ENCODE data around the gene ZNF277. TPM values are rescaled to one million over a fixed set of nuclear protein-coding genes. Genes with fewer than 3 reads are reported as not detected.

The ZNF277 gene
- total RNA-seq, 2 donors from 2014 or later = 15.9 to 29.8 TPM

- DNase-seq (ENCODE audit: low spot score) = no peak
- Histone ChIP-seq H3K27ac (peak overlapping the region in 1 of 2 donors; percentile 64), H3K4me3 (no peak overlapping the region), H3K36me3 (no peaks in the 10 kb centered on the region), H3K9me3 (no peaks in the 10 kb centered on the region), H3K27me3 (no peaks in the 10 kb centered on the region), H3K4me1 (peaks cover 0 to 36% of the 10 kb centered on the region in 2 donors)
- TF ChIP-seq CTCF (IDR thresholded peaks at IDR 0.05) = no peak
Measured at GRCh38 chr7:112212571-112212970, 6.1 kb downstream of the ZNF277 start.

- TF ChIP-seq CTCF (IDR thresholded peaks at IDR 0.05) = no peak
- Histone ChIP-seq H3K4me1 (peaks cover 0 to 31% of the 10 kb centered on the region in 2 donors), H3K36me3 (no peaks in the 10 kb centered on the region), H3K4me3 (no peak overlapping the region), H3K27me3 (no peaks in the 10 kb centered on the region), H3K27ac (no peak overlapping the region), H3K9me3 (no peaks in the 10 kb centered on the region)
- DNase-seq (ENCODE audit: low spot score) = no peak
Measured at GRCh38 chr7:112213735-112214134, 7.2 kb downstream of the ZNF277 start.

GRCh38 chr7:112214268-112214667, 7.8 kb downstream of the ZNF277 start:
- no peaks in the 10 kb centered on the region for H3K36me3 ChIP-seq
- no peak overlapping the region for H3K27ac ChIP-seq
- H3K9me3 ChIP-seq = no peaks in the 10 kb centered on the region
- DNase-seq (ENCODE audit: low spot score) = no peak
- no peak overlapping the region for H3K4me3 ChIP-seq
- H3K4me1 ChIP-seq = peaks cover 0 to 31% of the 10 kb centered on the region in 2 donors
- TF ChIP-seq CTCF (IDR thresholded peaks at IDR 0.05) = no peak
- no peaks in the 10 kb centered on the region for H3K27me3 ChIP-seq

- Histone ChIP-seq H3K36me3 (no peaks in the 10 kb centered on the region), H3K4me1 (peaks cover 0 to 31% of the 10 kb centered on the region in 2 donors), H3K4me3 (no peak overlapping the region), H3K27ac (no peak overlapping the region), H3K9me3 (no peaks in the 10 kb centered on the region), H3K27me3 (no peaks in the 10 kb centered on the region)
- no peak for TF ChIP-seq CTCF (IDR thresholded peaks at IDR 0.05)
- DNase-seq (ENCODE audit: low spot score) = no peak
Measured at GRCh38 chr7:112214883-112215282, 8.4 kb downstream of the ZNF277 start.

- no peak overlapping the region for H3K4me3 ChIP-seq
- no peaks in the 10 kb centered on the region for H3K36me3 ChIP-seq
- no peak for TF ChIP-seq CTCF (IDR thresholded peaks at IDR 0.05)
- no peak overlapping the region for H3K27ac ChIP-seq
- H3K27me3 ChIP-seq = no peaks in the 10 kb centered on the region
- no peaks in the 10 kb centered on the region for H3K9me3 ChIP-seq
- DNase-seq (ENCODE audit: low spot score) = no peak
- H3K4me1 ChIP-seq = peaks cover 0 to 31% of the 10 kb centered on the region in 2 donors
Measured at GRCh38 chr7:112215787-112216186, 9.3 kb downstream of the ZNF277 start.

GRCh38 chr7:112220877-112221434, 14.5 kb downstream of the ZNF277 start:
- no peak for TF ChIP-seq CTCF (IDR thresholded peaks at IDR 0.05)
- Histone ChIP-seq H3K27ac (no peak overlapping the region), H3K4me3 (no peak overlapping the region), H3K36me3 (no peaks in the 10 kb centered on the region), H3K9me3 (no peaks in the 10 kb centered on the region), H3K27me3 (no peaks in the 10 kb centered on the region), H3K4me1 (peaks cover 0 to 13% of the 10 kb centered on the region in 2 donors)
- no peak for DNase-seq (ENCODE audit: low spot score)

Measured in right atrium auricular region (tissue), 2 donors.